ENCODE results near the gene SORBS2. TPM values are rescaled to one million over a fixed set of nuclear protein-coding genes. Genes with fewer than 3 reads are reported as not detected.

SORBS2 gene
- total RNA-seq, 1 experiment from 2014 or later, result 0.34 TPM

GRCh38 chr4:185810746-185811508, 1.1 kb downstream of the SORBS2 start:
- DNase-seq (ENCODE audit: low read depth, low spot score), result no peak

More at GRCh38 chr4:185810746-185811508, 1.1 kb downstream of the SORBS2 start:
- Histone ChIP-seq H3K4me3 (replicated peaks in 1 of 2; ENCODE audit: low read depth in 1 of 2, low read length in 2 of 2) (no peak overlapping the region), H3K36me3 (ENCODE audit: control insufficient read depth in 1 of 2, insufficient read depth in 2 of 2, low read length in 2 of 2) (no peaks in the 10 kb centered on the region), H3K9ac (ENCODE audit: low read length) (no peak overlapping the region), H3K9me2 (ENCODE audit: insufficient read depth) (no peaks in the 10 kb centered on the region), H4K20me1 (ENCODE audit: insufficient read depth) (no peaks in the 10 kb centered on the region), H3K27me3 (ENCODE audit: insufficient read depth, low read length) (no peaks in the 10 kb centered on the region), H3K79me2 (ENCODE audit: insufficient read depth, low read length) (no peaks in the 10 kb centered on the region), H3K4me2 (ENCODE audit: low read length) (no peak overlapping the region), H2AFZ (ENCODE audit: low read depth, low read length, poor library complexity, severe bottlenecking) (no peak overlapping the region), H3K27ac (ENCODE audit: low read depth, low read length) (no peak overlapping the region), H3K4me1 (ENCODE audit: control insufficient read depth in 1 of 2, insufficient read depth in 2 of 2, low read length in 2 of 2) (no peaks in the 10 kb centered on the region), H3K9me3 (ENCODE audit: control insufficient read depth in 1 of 2, insufficient read depth in 1 of 2, low read depth in 1 of 2, low read length in 2 of 2) (no peaks in the 10 kb centered on the region)
- CTCF ChIA-PET, result no interaction called here
- POLR2A ChIA-PET, result no interaction called here
- no peak for ATAC-seq
- TF ChIP-seq ZBTB33 (IDR thresholded peaks at IDR 0.05; ENCODE audit: extremely low read depth, insufficient replicate concordance, low read length), result no peak
- TF ChIP-seq REST (IDR thresholded peaks at IDR 0.05; ENCODE audit: low read depth), result no peak
- no peak for TF ChIP-seq CBX3 (IDR thresholded peaks at IDR 0.05; ENCODE audit: low read depth)
- TF ChIP-seq RAD21 (IDR thresholded peaks at IDR 0.05; ENCODE audit: low read depth), result no peak
- TF ChIP-seq SRF (IDR thresholded peaks at IDR 0.05; ENCODE audit: low read depth), result no peak
- TF ChIP-seq SP1 (IDR thresholded peaks at IDR 0.05; ENCODE audit: low read depth), result no peak
- no peak for TF ChIP-seq SIN3A (IDR thresholded peaks at IDR 0.05; ENCODE audit: low read depth)
- no peak for TF ChIP-seq POLR2AphosphoS5 (IDR thresholded peaks at IDR 0.05; ENCODE audit: low read depth, low read length)
- no peak for TF ChIP-seq EZH2phosphoT487 (IDR thresholded peaks at IDR 0.05; ENCODE audit: borderline replicate concordance)
- no peak for TF ChIP-seq POLR2A (IDR thresholded peaks at IDR 0.05; ENCODE audit: borderline replicate concordance, extremely low read depth, insufficient read depth, insufficient read length)
- no peak for TF ChIP-seq ZNF274 (IDR thresholded peaks at IDR 0.05; ENCODE audit: low read depth, low read length)
- TF ChIP-seq ELF1 (IDR thresholded peaks at IDR 0.05; ENCODE audit: borderline replicate concordance, low read depth), result no peak
- RAD21 ChIA-PET (ENCODE audit: low non-redundant PET in 1 of 2, low total read pairs in 2 of 2, uncharacterized antibody in 2 of 2, unreplicated experiment in 2 of 2), result no interaction called here
- intact Hi-C loops (cut with micrococcal nuclease), result no loop called here
- no TSS peak for BruUV-seq (replicated peaks)
